CD4-positive, alpha-beta T cell treated with Interleukin-4 for 1 hour (primary cell): ENCODE data around the gene MID1.
"Not testable (repeated sequence)": the region's sequence is repeated elsewhere in the genome, so short reads cannot be mapped to it uniquely, and the experiment has no call there.

ENCODE experiments used
- DNase-seq, 2 donors: peaks; one replicate each; pipeline ENCODE4 v3.0.0-alpha.2; 2020 to 2022

MID1 gene

GRCh38 chrX:10615931-10616774 is 4.2 kb downstream of the MID1 start:
- no peak for DNase-seq

GRCh38 chrX:10612215-10612614 is 8.2 kb downstream of the MID1 start:
- DNase-seq, result no peak

GRCh38 chrX:10611441-10612090 is 8.8 kb downstream of the MID1 start:
- no peak for DNase-seq

GRCh38 chrX:10608099-10608498 is 12.3 kb downstream of the MID1 start:
- no peak for DNase-seq

- DNase-seq, result no peak
Observed at GRCh38 chrX:10607233-10607632, 13.2 kb downstream of the MID1 start.

- DNase-seq, result no peak
Observed at GRCh38 chrX:10603612-10604011, 16.8 kb downstream of the MID1 start.

- DNase-seq, result no peak
Observed at GRCh38 chrX:10602646-10603045, 17.7 kb downstream of the MID1 start.

GRCh38 chrX:10600479-10600878 is 19.9 kb downstream of the MID1 start:
- DNase-seq, result no peak

GRCh38 chrX:10598540-10598939 is 21.8 kb downstream of the MID1 start:
- no peak for DNase-seq

GRCh38 chrX:10597871-10598270 is 22.5 kb downstream of the MID1 start:
- DNase-seq, result no peak

- DNase-seq, result no peak
Observed at GRCh38 chrX:10591363-10592335, 28.7 kb downstream of the MID1 start.

- not testable (repeated sequence) for DNase-seq
Observed at GRCh38 chrX:10589787-10590186, 30.6 kb downstream of the MID1 start.

GRCh38 chrX:10589098-10589497 is 31.3 kb downstream of the MID1 start:
- DNase-seq, result no peak

- DNase-seq, result not testable (repeated sequence)
Observed at GRCh38 chrX:10584882-10585281, 35.5 kb downstream of the MID1 start.

- no peak for DNase-seq
Observed at GRCh38 chrX:10582945-10583344, 37.4 kb downstream of the MID1 start.

- DNase-seq, result no peak
Observed at GRCh38 chrX:10582215-10582733, 38.1 kb downstream of the MID1 start.

GRCh38 chrX:10579112-10580011 is 41.0 kb downstream of the MID1 start:
- no peak for DNase-seq

- DNase-seq, result no peak
Observed at GRCh38 chrX:10578527-10578926, 41.9 kb downstream of the MID1 start.

- DNase-seq, result no peak
Observed at GRCh38 chrX:10577853-10578252, 42.5 kb downstream of the MID1 start.

GRCh38 chrX:10576777-10577447 is 43.5 kb downstream of the MID1 start:
- DNase-seq, result no peak

- DNase-seq, result no peak
Observed at GRCh38 chrX:10576186-10576585, 44.2 kb downstream of the MID1 start.
